Smooth muscle cell (in vitro differentiated cells): Measurements from ENCODE around the gene CASP3. TPM values are rescaled to one million over a fixed set of nuclear protein-coding genes. Genes with fewer than 3 reads are reported as not detected.

Source experiments
- DNase-seq: peaks from one replicate; lab custom pipeline; 2025; ENCODE audit not compliant: unreplicated experiment; lab: John Stamatoyannopoulos, UW
- H2AFZ ChIP-seq: fragments of 200-600 bp; sonication (generic); 2 replicates; pipeline ENCODE4 v1.6.0; 2016; ENCODE audit warnings: antibody characterized with exemption, low read depth, mild to moderate bottlenecking
- H3F3A ChIP-seq: fragments of 200-600 bp; sonication (generic); 2 replicates; pipeline ENCODE4 v1.6.0; 2017; ENCODE audit warnings: antibody characterized with exemption, low read depth
- H3K27ac ChIP-seq: fragments of 200-600 bp; sonication (generic); 2 replicates; pipeline ENCODE4 v1.5.1; 2016; ENCODE audit warnings: low read depth, mild to moderate bottlenecking
- H3K27me3 ChIP-seq: fragments of 200-600 bp; sonication (generic); 2 replicates; pipeline ENCODE4 v1.6.1; 2016; ENCODE audit warnings: low read depth, mild to moderate bottlenecking
- H3K36me3 ChIP-seq: fragments of 200-600 bp; sonication (generic); 2 replicates; pipeline ENCODE4 v1.5.1; 2016; ENCODE audit warnings: low read depth
- H3K4me1 ChIP-seq: fragments of 200-600 bp; sonication (generic); 2 replicates; pipeline ENCODE4 v1.5.1; 2016; ENCODE audit warnings: low read depth
- H3K4me2 ChIP-seq: fragments of 200-600 bp; sonication (generic); 2 replicates; pipeline ENCODE4 v1.6.0; 2016; ENCODE audit warnings: mild to moderate bottlenecking
- H3K4me3 ChIP-seq: fragments of 200-600 bp; sonication (generic); 2 replicates; pipeline ENCODE4 v1.5.1; 2016; ENCODE audit warnings: mild to moderate bottlenecking
- H3K79me2 ChIP-seq: fragments of 200-600 bp; sonication (generic); 2 replicates; pipeline ENCODE4 v1.6.0; 2016; ENCODE audit warnings: low read depth, mild to moderate bottlenecking
- H3K9ac ChIP-seq: fragments of 200-600 bp; sonication (generic); 2 replicates; pipeline ENCODE4 v1.6.0; 2016; ENCODE audit warnings: low read depth
- H3K9me3 ChIP-seq: fragments of 200-600 bp; sonication (generic); replicated peaks from 2 replicates; pipeline ENCODE4 v1.5.1; 2016; ENCODE audit warnings: low read depth
- H4K20me1 ChIP-seq: fragments of 200-600 bp; sonication (generic); 2 replicates; pipeline ENCODE4 v1.6.0; 2016; ENCODE audit warnings: low read depth
- CTCF ChIP-seq: fragments of 200-600 bp; sonication (generic); IDR thresholded peaks from 2 replicates; pipeline ENCODE4 v1.5.1; 2017; ENCODE audit warnings: borderline replicate concordance, mild to moderate bottlenecking, antibody characterized with exemption; ENCODE audit not compliant: insufficient read depth, poor library complexity, severe bottlenecking
- WGBS: methylation state at CpG from one replicate; pipeline ENCODE4 v1.1.7; 2016; ENCODE audit warnings: low lambda C conversion rate; 5-methylcytosine and 5-hydroxymethylcytosine counted together
- polyA plus RNA-seq: library from polyadenylated mRNA; unstranded; fragments of >200 nt; fragmentation: Nextera tagmentation; extraction: Ambion mirVana; gene quantifications from 2 replicates; pipeline ENCODE4 v1.2.1, GENCODE V29; 2016
- total RNA-seq: library from RNA; depleted of rRNA; stranded (reverse); fragments of >200 nt; gene quantifications from 2 replicates; pipeline ENCODE4 v1.2.3, GENCODE V29; 2014

The CASP3 gene
- total and polyA plus RNA-seq, 2 experiments from 2014 or later = 35.7 to 48.5 TPM

DNA sequence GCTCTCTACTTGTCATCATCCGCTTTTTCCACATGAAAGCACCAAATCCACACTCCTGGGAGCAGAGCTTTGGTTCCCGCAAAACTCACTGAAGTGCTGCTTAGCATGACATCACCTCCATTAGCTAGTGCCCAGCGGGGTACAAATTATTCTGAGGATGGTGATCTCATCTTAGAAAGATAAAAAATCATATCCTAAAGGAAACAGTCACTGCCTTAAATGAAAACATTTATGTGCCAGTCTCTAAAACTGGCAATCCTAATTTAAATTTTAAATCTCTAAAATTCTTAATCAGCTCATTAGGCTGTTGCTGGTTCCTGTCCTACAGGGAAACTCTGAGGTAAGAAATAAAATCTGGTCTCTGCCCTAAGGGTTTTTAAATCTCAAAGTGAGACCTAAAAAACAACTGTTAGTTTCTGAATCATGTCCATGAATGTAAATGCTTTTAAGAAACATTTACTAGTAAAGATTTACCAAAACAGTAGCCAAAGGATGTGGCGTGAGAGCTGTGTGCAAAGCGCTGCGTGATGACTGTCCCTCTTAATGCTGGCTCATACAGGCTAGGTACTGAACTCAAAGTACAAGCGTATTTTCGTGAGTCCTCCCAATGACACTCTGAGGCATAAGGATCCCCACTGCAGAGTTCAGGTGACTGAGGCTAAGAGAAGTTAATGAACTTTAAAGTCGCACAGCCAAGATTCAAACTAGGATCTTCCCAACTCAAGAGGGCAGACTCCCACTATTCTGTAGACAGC, 4.5 kb downstream of the CASP3 start:
- 58% methylated on average over 9 of the region's 9 CpGs for WGBS
- TF ChIP-seq CTCF = no peak
- peak overlapping the region; percentile 86 for H3K27ac ChIP-seq
- H3K79me2 ChIP-seq = peaks cover 72% of the 10 kb centered on the region
- H3K4me2 ChIP-seq = peak overlapping the region; percentile 57
- peaks cover 77% of the 10 kb centered on the region for H4K20me1 ChIP-seq
- no peak for DNase-seq
- H3K9ac ChIP-seq = peak overlapping the region; percentile 67
- H3K27me3 ChIP-seq = no peaks in the 10 kb centered on the region
- H3K4me3 ChIP-seq = no peak overlapping the region
- H3F3A ChIP-seq = peaks cover 10% of the 10 kb centered on the region
- H3K4me1 ChIP-seq = peaks cover 25% of the 10 kb centered on the region
- H3K9me3 ChIP-seq = no peaks in the 10 kb centered on the region
- no peaks in the 10 kb centered on the region for H3K36me3 ChIP-seq
- H2AFZ ChIP-seq = no peak overlapping the region

GRCh38 chr4:184643731-184644130, 5.5 kb downstream of the CASP3 start:
- Histone ChIP-seq H3K9me3 (no peaks in the 10 kb centered on the region), H3K4me3 (no peak overlapping the region), H3K9ac (peak overlapping the region; percentile 10), H3K4me2 (no peak overlapping the region), H4K20me1 (peaks cover 86% of the 10 kb centered on the region), H3K27me3 (no peaks in the 10 kb centered on the region), H3K27ac (peak overlapping the region; percentile 50), H3F3A (peaks cover 8% of the 10 kb centered on the region), H2AFZ (no peak overlapping the region), H3K4me1 (peaks cover 25% of the 10 kb centered on the region), H3K79me2 (peaks cover 79% of the 10 kb centered on the region), H3K36me3 (no peaks in the 10 kb centered on the region)
- 61% methylated on average over 1 of the region's 1 CpG for WGBS
- TF ChIP-seq CTCF = no peak
- DNase-seq = no peak

DNA sequence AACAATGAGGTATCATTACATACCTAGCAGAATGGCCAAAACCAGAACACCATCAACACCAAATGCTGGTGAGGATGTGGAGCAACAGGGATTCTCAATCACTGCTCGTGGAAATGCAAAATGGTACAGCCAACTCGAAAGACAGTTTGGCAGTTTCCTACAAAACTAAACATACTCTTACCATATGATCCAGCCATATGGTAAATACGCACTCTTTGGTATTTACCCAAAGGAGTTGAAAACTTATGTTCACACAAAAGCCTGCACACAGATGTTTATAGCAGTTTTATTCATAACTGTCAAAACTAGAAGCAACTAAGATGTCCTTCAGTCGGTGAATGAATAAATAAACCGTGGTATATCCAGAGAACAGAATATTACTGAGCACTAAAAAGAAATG, 7.8 kb downstream of the CASP3 start:
- H3K9me3 ChIP-seq = no peaks in the 10 kb centered on the region
- no peaks in the 10 kb centered on the region for H3K36me3 ChIP-seq
- peaks cover 13% of the 10 kb centered on the region for H3K4me1 ChIP-seq
- no peak overlapping the region for H3K4me3 ChIP-seq
- DNase-seq = no peak
- H3K9ac ChIP-seq = no peak overlapping the region
- peaks cover 67% of the 10 kb centered on the region for H3K79me2 ChIP-seq
- no peak overlapping the region for H3K27ac ChIP-seq
- H3K27me3 ChIP-seq = no peaks in the 10 kb centered on the region
- no peak overlapping the region for H3K4me2 ChIP-seq
- no peaks in the 10 kb centered on the region for H3F3A ChIP-seq
- peaks cover 78% of the 10 kb centered on the region for H4K20me1 ChIP-seq
- 96% methylated on average over 5 of the region's 5 CpGs for WGBS
- no peak for TF ChIP-seq CTCF
- H2AFZ ChIP-seq = no peak overlapping the region

GRCh38 chr4:184641022-184641421, 8.2 kb downstream of the CASP3 start:
- H3K36me3 ChIP-seq = no peaks in the 10 kb centered on the region
- H3K4me2 ChIP-seq = no peak overlapping the region
- H3F3A ChIP-seq = no peaks in the 10 kb centered on the region
- H3K27me3 ChIP-seq = no peaks in the 10 kb centered on the region
- peaks cover 74% of the 10 kb centered on the region for H4K20me1 ChIP-seq
- H3K4me1 ChIP-seq = peaks cover 13% of the 10 kb centered on the region
- H3K9me3 ChIP-seq = no peaks in the 10 kb centered on the region
- H2AFZ ChIP-seq = no peak overlapping the region
- no peak for TF ChIP-seq CTCF
- DNase-seq = no peak
- no peak overlapping the region for H3K4me3 ChIP-seq
- H3K79me2 ChIP-seq = peaks cover 63% of the 10 kb centered on the region
- no peak overlapping the region for H3K9ac ChIP-seq
- H3K27ac ChIP-seq = no peak overlapping the region
- 93% methylated on average over 3 of the region's 3 CpGs for WGBS
